HepG2 (cell line): Measurements from ENCODE around the gene CD83.

Source experiments
- CTCF ChIP-seq: sonication (generic); formaldehyde crosslinking; IDR thresholded peaks from 2 replicates; pipeline ENCODE4 v1.5.0; 2020; ENCODE audit warnings: mild to moderate bottlenecking, missing genetic modification reagents, moderate library complexity
- NFRKB ChIP-seq: fragments of 450-650 bp; IDR thresholded peaks from 2 replicates; pipeline ENCODE4 v1.6.1; 2017
- POLR2AphosphoS2 ChIP-seq: IDR thresholded peaks from 2 replicates; pipeline ENCODE4 v1.6.1; 2011; ENCODE audit warnings: low read depth, low read length, improper control_type of control experiment
- REST ChIP-seq, 2 experiments: IDR thresholded peaks; 2 replicates each; pipeline ENCODE4 v1.6.1; 2011 to 2012; ENCODE audit warnings: low read length in 2 of 2, borderline replicate concordance in 1 of 2, low read depth in 1 of 2, mild to moderate bottlenecking in 1 of 2, moderate library complexity in 1 of 2
- SALL1 ChIP-seq: sonication (generic); formaldehyde crosslinking; IDR thresholded peaks from 2 replicates; pipeline ENCODE4 v1.8.0; 2022; ENCODE audit warnings: mild to moderate bottlenecking, missing genetic modification reagents
- SRF ChIP-seq: IDR thresholded peaks from 2 replicates; pipeline ENCODE4 v1.6.1; 2011; ENCODE audit warnings: mild to moderate bottlenecking, low read depth, low read length, moderate library complexity
- ZNF280D ChIP-seq: sonication (generic); formaldehyde crosslinking; IDR thresholded peaks from 2 replicates; pipeline ENCODE4 v1.5.1; 2020; ENCODE audit warnings: mild to moderate bottlenecking, missing genetic modification reagents
- ZNF281 ChIP-seq: sonication (generic); formaldehyde crosslinking; IDR thresholded peaks from 2 replicates; pipeline ENCODE4 v1.4.0; 2020; ENCODE audit warnings: missing genetic modification reagents, borderline replicate concordance
- ZNF720 ChIP-seq: sonication (generic); formaldehyde crosslinking; IDR thresholded peaks from 2 replicates; pipeline ENCODE4 v1.4.0; 2020; ENCODE audit warnings: missing genetic modification reagents
- ZSCAN12 ChIP-seq: sonication (generic); formaldehyde crosslinking; IDR thresholded peaks from 2 replicates; pipeline ENCODE4 v1.9.0; 2021; ENCODE audit warnings: mild to moderate bottlenecking, missing genetic modification reagents

GRCh38 chr6:14108571-14109410, 8.8 kb upstream of the CD83 start:
- TF ChIP-seq SALL1 (CRISPR knock-in tag) (no peak), ZNF720 (CRISPR knock-in tag) (no peak), CTCF (CRISPR knock-in tag) (no peak), POLR2AphosphoS2 (no peak), ZNF281 (no peak), SRF (no peak), REST (IDR thresholded peaks at IDR 0.05; ENCODE audit: borderline replicate concordance in 1 of 2, low read depth in 1 of 2, low read length in 2 of 2) (no peak), ZSCAN12 (CRISPR knock-in tag) (no peak), NFRKB (no peak), ZNF280D (CRISPR knock-in tag) (no peak)
